ENCODE measurements around the gene CWC25. TPM values are rescaled to one million over a fixed set of nuclear protein-coding genes. Genes with fewer than 3 reads are reported as not detected.

Gene CWC25
- total RNA-seq, 4 donors from 2014 or later = 24.2 to 49.8 (median 33.3) TPM

GRCh38 chr17:38848557-38848891 is 23.4 kb upstream of the CWC25 start:
- TF ChIP-seq POLR2A (IDR thresholded peaks at IDR 0.05) (no peak), CTCF (IDR thresholded peaks at IDR 0.05) (no peak)
- no peak overlapping the region for H3K4me3 ChIP-seq (ENCODE audit: low read depth, poor library complexity, severe bottlenecking)
- intact Hi-C loops (cut with DNase I; ENCODE audit: low total_unique reads) = no loop called here
- 100% methylated on average over 1 of the region's 1 CpG for WGBS, 2 donors
- DNase-seq (ENCODE audit: low spot score in 2 of 2) = no peak

GRCh38 chr17:38844261-38844757 is 19.2 kb upstream of the CWC25 start:
- intact Hi-C loops (cut with DNase I; ENCODE audit: low total_unique reads) = no loop called here
- 37 to 52% methylated on average over 12 to 13 of the region's 13 CpGs for WGBS, 2 donors
- H3K4me3 ChIP-seq (ENCODE audit: low read depth, poor library complexity, severe bottlenecking) = no peak overlapping the region
- DNase-seq (ENCODE audit: low spot score in 2 of 2) = no peak
- TF ChIP-seq CTCF (IDR thresholded peaks at IDR 0.05) (no peak), POLR2A (IDR thresholded peaks at IDR 0.05) (no peak)

GRCh38 chr17:38825762-38826247 is 684 bp upstream of the CWC25 start:
- H3K4me3 ChIP-seq (ENCODE audit: low read depth, poor library complexity, severe bottlenecking) = peak overlapping the region; percentile 82
- TF ChIP-seq POLR2A (IDR thresholded peaks at IDR 0.05) (no peak), CTCF (IDR thresholded peaks at IDR 0.05) (no peak)
- intact Hi-C loops (cut with DNase I; ENCODE audit: low total_unique reads) = no loop called here
- no peak for DNase-seq (ENCODE audit: low spot score in 2 of 2)
- WGBS, 2 donors = 87 to 88% methylated on average over 17 of the region's 17 CpGs

GRCh38 chr17:38815576-38816193 is 9.4 kb downstream of the CWC25 start:
- TF ChIP-seq POLR2A (IDR thresholded peaks at IDR 0.05) (no peak), CTCF (IDR thresholded peaks at IDR 0.05) (no peak)
- 76 to 78% methylated on average over 8 of the region's 8 CpGs for WGBS, 2 donors
- H3K4me3 ChIP-seq (ENCODE audit: low read depth, poor library complexity, severe bottlenecking) = no peak overlapping the region
- intact Hi-C loops (cut with DNase I; ENCODE audit: low total_unique reads) = no loop called here
- no peak for DNase-seq (ENCODE audit: low spot score in 2 of 2)

- 84 to 96% methylated on average over 7 of the region's 7 CpGs for WGBS, 2 donors
- no peak for DNase-seq (ENCODE audit: low spot score in 2 of 2)
- intact Hi-C loops (cut with DNase I; ENCODE audit: low total_unique reads) = loop anchor here (10.0 kb wide), 1 partner anchor 345 kb away; the partner anchor contains the start of gene PLXDC1
- TF ChIP-seq POLR2A (IDR thresholded peaks at IDR 0.05) = no peak
- no peak for TF ChIP-seq CTCF (IDR thresholded peaks at IDR 0.05)
- H3K4me3 ChIP-seq (ENCODE audit: low read depth, poor library complexity, severe bottlenecking) = no peak overlapping the region
Measured at GRCh38 chr17:38809828-38810227, 15.3 kb downstream of the CWC25 start.
